Stomach (tissue), 9 donors: ENCODE data around the gene IKZF1. TPM values are rescaled to one million over a fixed set of nuclear protein-coding genes. Genes with fewer than 3 reads are reported as not detected.

Source experiments
- DNase-seq, 2 donors: peaks; one replicate each; pipeline versions ENCODE4 v3.0.0 to v3.0.0-alpha.2; 2013 to 2019
- H3K27ac ChIP-seq, 5 donors: fragments of 200-600 bp in 4 of 5; sonication (generic) in 4 of 5; one replicate each; pipeline ENCODE4 v1.5.1; 2013 to 2019; ENCODE audit warnings: mild to moderate bottlenecking in 1 of 5, moderate library complexity in 1 of 5
- H3K27me3 ChIP-seq, 3 donors: fragments of 200-600 bp; sonication (generic); one replicate each; pipeline ENCODE4 v1.5.1; 2017 to 2019; ENCODE audit warnings: mixed run types in 1 of 3
- H3K36me3 ChIP-seq, 4 donors: fragments of 200-600 bp; sonication (generic); 1 replicate in 3 of 4; 2 replicates in 1 of 4; pipeline ENCODE4 v1.5.1; 2016 to 2019
- H3K4me1 ChIP-seq, 4 donors: fragments of 200-600 bp; sonication (generic); one replicate each; pipeline ENCODE4 v1.5.1; 2016 to 2019
- H3K4me3 ChIP-seq, 4 donors: fragments of 200-600 bp; sonication (generic) in 3 of 4; one replicate each; pipeline ENCODE4 v1.5.1; 2016 to 2019; ENCODE audit warnings: mild to moderate bottlenecking in 1 of 4
- H3K9me3 ChIP-seq, 4 donors: fragments of 200-600 bp; sonication (generic); one replicate each; pipeline ENCODE4 v1.5.1; 2016 to 2019
- CTCF ChIP-seq, 7 experiments: fragments of 450-650 bp in 4 of 7; fragments of 200-600 bp in 3 of 7; sonication (generic) in 3 of 7; IDR thresholded peaks; one replicate each; pipeline ENCODE4 v1.5.1; 2016 to 2019; ENCODE audit warnings: antibody characterized with exemption in 7 of 7, control low read depth in 2 of 7, mild to moderate bottlenecking in 1 of 7
- EP300 ChIP-seq: sonication (generic); formaldehyde crosslinking; IDR thresholded peaks from one replicate; pipeline ENCODE4 v1.6.1; 2017; ENCODE audit warnings: antibody characterized with exemption
- POLR2A ChIP-seq, 4 donors: fragments of 450-650 bp; IDR thresholded peaks; one replicate each; pipeline ENCODE4 v1.6.1; 2016; ENCODE audit warnings: antibody characterized with exemption in 4 of 4, control low read depth in 2 of 4, mild to moderate bottlenecking in 1 of 4, moderate library complexity in 1 of 4
- POLR2AphosphoS5 ChIP-seq, 3 donors: sonication (generic); formaldehyde crosslinking; IDR thresholded peaks; one replicate each; pipeline ENCODE4 v1.6.1; 2016; ENCODE audit warnings: antibody characterized with exemption in 3 of 3
- WGBS, 5 donors: extraction: QIAGEN DNeasy Blood & Tissue Kit in 3 of 5; methylation state at CpG; one replicate each; pipeline versions ENCODE4 v1.1.5 to v1.1.7; 2013 to 2018; 5-methylcytosine and 5-hydroxymethylcytosine counted together
- intact Hi-C: fragments of 100-400 bp; cut with DNase I; formaldehyde crosslinking; loops from one replicate; pipeline ENCODE4 v1.15.1; 2023; ENCODE audit warnings: low total_unique reads
- polyA plus RNA-seq, 3 donors: library from polyadenylated mRNA; stranded (reverse); fragments of 200-250 nt; gene quantifications; one replicate each; pipeline ENCODE4 v1.2.3, GENCODE V29; 2013
- total RNA-seq, 5 donors: library from RNA; depleted of rRNA; stranded (reverse); fragments of >200 nt; gene quantifications; one replicate each; pipeline versions ENCODE4 v1.1.0 to v1.2.3, GENCODE V29; 2014 to 2016
- donor health status: healthy with polysubstance abuse.
- donor health status: Bipolar disorder and iron deficiency.
- donor health status: healthy.

Gene IKZF1
- total and polyA plus RNA-seq, 8 donors, result 1.5 to 139 (median 9.7) TPM

DNA sequence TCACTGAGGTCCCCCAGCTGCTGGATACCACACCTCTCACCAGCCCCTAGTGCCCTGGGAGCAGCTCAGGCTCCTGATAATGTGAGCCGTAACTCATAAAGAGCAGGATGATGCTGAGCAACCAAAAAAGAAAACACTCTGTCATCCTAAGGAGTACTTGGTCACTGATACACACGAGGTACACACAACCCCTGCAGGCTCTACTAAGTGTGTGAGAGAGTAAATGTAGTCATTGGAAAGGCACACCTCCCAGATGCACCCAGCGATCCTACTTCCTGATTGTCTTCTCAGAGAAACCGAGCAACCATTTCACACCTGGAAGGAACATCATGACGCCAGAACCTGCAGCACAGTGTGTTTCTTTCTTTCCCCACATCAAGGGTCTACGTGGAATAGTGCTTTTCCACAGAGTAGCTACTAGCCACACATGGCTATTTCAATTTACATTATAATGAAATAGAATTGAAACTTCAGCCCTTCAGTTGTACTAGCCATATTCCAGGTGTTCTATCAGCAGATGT lies 111.4 kb downstream of the IKZF1 start:
- TF ChIP-seq POLR2AphosphoS5 (IDR thresholded peaks at IDR 0.05) (no peak), EP300 (no peak), POLR2A (IDR thresholded peaks at IDR 0.05) (no peak), CTCF (IDR thresholded peaks at IDR 0.05) (no peak)
- Histone ChIP-seq H3K36me3 (no peaks in the 10 kb centered on the region), H3K27ac (no peak overlapping the region), H3K27me3 (no peaks in the 10 kb centered on the region), H3K4me3 (no peak overlapping the region), H3K9me3 (no peaks in the 10 kb centered on the region), H3K4me1 (peaks cover 0 to 18% (median 0%) of the 10 kb centered on the region in 4 donors)
- WGBS, 5 donors, result 71 to 86% (median 76%) methylated on average over 6 of the region's 6 CpGs
- no peak for DNase-seq
- intact Hi-C loops, result loop anchor here (10.0 kb wide), 1 partner anchor 211 kb away; no protein-coding TSS in a partner anchor

DNA sequence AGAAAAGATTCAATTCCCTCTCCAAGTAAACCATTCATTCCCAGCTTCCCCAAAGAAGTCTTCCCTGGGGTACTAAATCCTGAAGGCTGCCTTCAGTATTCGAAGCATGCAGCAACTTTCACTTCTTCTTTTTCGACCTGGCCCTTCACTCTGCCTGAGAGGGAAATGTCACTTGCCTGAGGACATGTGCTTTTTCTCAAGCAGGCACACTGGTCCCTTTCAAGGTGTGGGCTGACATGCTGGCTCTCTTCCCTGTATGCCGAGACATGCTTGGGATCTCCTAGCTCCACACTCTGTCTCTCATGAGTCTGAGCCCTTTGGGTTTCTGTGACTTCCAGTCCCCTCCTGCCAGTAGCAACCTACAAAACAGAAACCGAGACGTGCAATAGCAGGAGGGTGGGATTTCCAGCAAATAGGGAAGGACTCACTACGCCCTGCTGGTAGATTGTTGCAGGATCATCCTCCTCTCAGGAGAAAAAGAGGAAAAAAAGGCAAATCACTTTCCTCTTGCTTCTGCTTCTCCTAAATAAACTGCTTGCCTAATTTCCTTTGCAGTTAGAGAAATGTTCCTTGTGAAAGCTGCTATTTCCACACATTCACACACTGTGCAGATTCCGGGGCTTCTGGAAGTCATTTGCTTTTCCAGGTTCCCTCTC lies 112.1 kb downstream of the IKZF1 start:
- no peak for DNase-seq
- Histone ChIP-seq H3K36me3 (no peaks in the 10 kb centered on the region), H3K27me3 (no peaks in the 10 kb centered on the region), H3K27ac (no peak overlapping the region), H3K4me1 (peaks cover 0 to 18% (median 0%) of the 10 kb centered on the region in 4 donors), H3K4me3 (no peak overlapping the region), H3K9me3 (no peaks in the 10 kb centered on the region)
- no peak for TF ChIP-seq EP300
- TF ChIP-seq POLR2AphosphoS5 (IDR thresholded peaks at IDR 0.05), result no peak
- no peak for TF ChIP-seq POLR2A (IDR thresholded peaks at IDR 0.05)
- TF ChIP-seq CTCF (IDR thresholded peaks at IDR 0.05), result no peak
- WGBS, 5 donors, result 63 to 78% (median 73%) methylated on average over 7 of the region's 7 CpGs
- intact Hi-C loops, result loop anchor here (10.0 kb wide), 1 partner anchor 212 kb away; no protein-coding TSS in a partner anchor

DNA sequence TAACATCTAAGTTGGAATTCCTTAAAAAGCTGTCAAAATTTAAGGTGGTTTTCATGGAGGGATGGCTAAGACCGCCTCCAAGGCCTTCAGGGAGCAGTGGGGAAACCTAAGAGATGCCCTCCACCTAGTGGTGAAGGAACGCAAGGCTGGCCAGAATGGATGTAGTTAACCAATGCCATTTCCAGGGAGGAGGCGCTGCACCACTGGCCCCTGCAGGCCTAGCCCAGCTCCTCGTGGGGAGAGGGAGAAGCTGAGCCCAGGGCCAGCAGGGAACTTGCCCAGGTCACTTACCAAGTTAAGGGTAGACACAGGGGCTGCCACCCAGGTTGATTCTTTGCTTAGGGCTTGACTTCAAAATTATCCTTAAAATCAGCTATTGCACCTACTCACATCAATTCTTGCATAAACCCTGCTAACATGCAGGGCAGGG lies 113.6 kb downstream of the IKZF1 start:
- H3K27me3 ChIP-seq, result no peaks in the 10 kb centered on the region
- no peaks in the 10 kb centered on the region for H3K36me3 ChIP-seq
- H3K27ac ChIP-seq, result no peak overlapping the region
- no peak overlapping the region for H3K4me3 ChIP-seq
- H3K9me3 ChIP-seq, result no peaks in the 10 kb centered on the region
- H3K4me1 ChIP-seq, result peaks cover 0 to 18% (median 0%) of the 10 kb centered on the region in 4 donors
- 0 to 8% (median 3%) methylated on average over 4 of the region's 4 CpGs for WGBS, 5 donors
- peak; percentile 77 to 88 for DNase-seq
- intact Hi-C loops, result loop anchor here (10.0 kb wide), 1 partner anchor 213 kb away; no protein-coding TSS in a partner anchor
- TF ChIP-seq EP300, result no peak
- TF ChIP-seq CTCF (IDR thresholded peaks at IDR 0.05), result peak in 5 of 7 experiments; percentile 61 to 84 (median 71)
- no peak for TF ChIP-seq POLR2AphosphoS5 (IDR thresholded peaks at IDR 0.05)

DNA sequence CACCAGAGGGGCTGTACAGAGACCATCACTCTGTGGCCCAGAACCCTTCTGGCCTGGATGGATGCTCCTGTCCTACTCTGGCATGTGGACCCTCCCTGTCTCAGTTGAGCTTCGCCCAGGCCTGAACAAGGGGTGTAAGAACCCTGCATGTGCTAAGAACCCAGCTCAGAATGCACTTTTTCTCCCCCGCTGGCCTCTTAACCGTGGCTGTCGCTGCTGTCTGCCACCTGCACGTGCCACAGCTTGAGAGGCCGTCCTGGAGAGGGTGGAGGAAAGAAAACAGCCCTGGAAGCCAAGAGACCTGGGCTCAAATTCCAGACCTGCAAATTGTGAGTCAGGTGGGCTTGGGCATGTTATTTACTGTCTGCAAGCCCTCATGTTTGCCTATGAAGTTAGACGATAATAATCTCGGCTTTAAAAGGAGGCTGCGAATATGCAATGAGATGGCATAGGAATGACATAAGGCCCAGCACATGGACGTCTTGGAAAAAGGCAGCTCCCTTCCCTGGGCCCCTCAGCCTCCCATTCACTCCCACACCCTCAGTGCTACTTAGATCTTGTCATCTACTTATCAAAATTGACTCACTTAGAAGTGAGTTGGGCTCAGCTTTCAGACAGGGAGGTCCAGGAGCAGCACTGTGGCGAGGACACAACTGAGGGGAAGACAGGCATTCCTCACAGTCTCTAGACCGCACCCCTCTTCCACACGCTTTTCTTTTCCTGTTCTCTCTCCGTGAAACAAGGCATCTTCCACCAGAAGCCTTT lies 114.2 kb downstream of the IKZF1 start:
- peaks cover 0 to 18% (median 0%) of the 10 kb centered on the region in 4 donors for H3K4me1 ChIP-seq
- no peak overlapping the region for H3K27ac ChIP-seq
- no peak for DNase-seq
- WGBS, 5 donors, result 60 to 68% (median 62%) methylated on average over 14 of the region's 14 CpGs
- no peaks in the 10 kb centered on the region for H3K9me3 ChIP-seq
- H3K27me3 ChIP-seq, result no peaks in the 10 kb centered on the region
- TF ChIP-seq POLR2AphosphoS5 (IDR thresholded peaks at IDR 0.05) (no peak), EP300 (no peak), CTCF (IDR thresholded peaks at IDR 0.05) (no peak), POLR2A (IDR thresholded peaks at IDR 0.05) (no peak)
- intact Hi-C loops, result loop anchor here (10.0 kb wide), 1 partner anchor 214 kb away; no protein-coding TSS in a partner anchor
- no peak overlapping the region for H3K4me3 ChIP-seq
- no peaks in the 10 kb centered on the region for H3K36me3 ChIP-seq
